Right atrium auricular region (tissue), 2 donors: ENCODE data around the gene ZDHHC11B. TPM values are rescaled to one million over a fixed set of nuclear protein-coding genes. Genes with fewer than 3 reads are reported as not detected.
"Not testable (repeated sequence)": the region's sequence is repeated elsewhere in the genome, so short reads cannot be mapped to it uniquely, and the experiment has no call there.

ENCODE experiments used
- DNase-seq: peaks from one replicate; pipeline ENCODE4 v3.0.0-alpha.2; 2019; ENCODE audit warnings: low spot score
- H3K27ac ChIP-seq, 2 donors: fragments of 200-600 bp; sonication (generic); 1 replicate in 1 of 2; 2 replicates in 1 of 2; pipeline ENCODE4 v1.5.1; 2016 to 2019
- H3K27me3 ChIP-seq, 2 donors: fragments of 200-600 bp; sonication (generic); one replicate each; pipeline versions ENCODE4 v1.5.1 to v1.6.0; 2017 to 2019
- H3K36me3 ChIP-seq: fragments of 200-600 bp; sonication (generic); one replicate; pipeline ENCODE4 v1.5.1; 2016
- H3K4me1 ChIP-seq, 2 donors: fragments of 200-600 bp; sonication (generic); one replicate each; pipeline versions ENCODE4 v1.5.1 to v1.6.0; 2017 to 2019
- H3K4me3 ChIP-seq, 2 donors: fragments of 200-600 bp; sonication (generic); 1 replicate in 1 of 2; 2 replicates in 1 of 2; pipeline ENCODE4 v1.5.1; 2017 to 2019; ENCODE audit warnings: mild to moderate bottlenecking in 1 of 2, moderate library complexity in 1 of 2
- H3K9me3 ChIP-seq, 2 donors: fragments of 200-600 bp; sonication (generic); one replicate each; pipeline ENCODE4 v1.5.1; 2019
- CTCF ChIP-seq, 2 donors: fragments of 200-600 bp; sonication (generic); IDR thresholded peaks; one replicate each; pipeline ENCODE4 v1.5.1; 2019; ENCODE audit warnings: antibody characterized with exemption in 2 of 2
- total RNA-seq, 2 donors: library from RNA; depleted of rRNA; stranded (reverse); fragments of >200 nt; gene quantifications; one replicate each; pipeline ENCODE4 v1.1.0, GENCODE V29; 2016

Gene ZDHHC11B
- total RNA-seq, 2 donors from 2014 or later: 4.0 to 7.5 TPM

GRCh38 chr5:749101-749670, 35.3 kb downstream of the ZDHHC11B start:
- Histone ChIP-seq H3K27me3 (no peaks in the 10 kb centered on the region), H3K9me3 (no peaks in the 10 kb centered on the region), H3K27ac (no peak overlapping the region), H3K4me1 (peaks cover 0 to 11% of the 10 kb centered on the region in 2 donors), H3K4me3 (no peak overlapping the region), H3K36me3 (no peaks in the 10 kb centered on the region)
- no peak for DNase-seq
- no peak for TF ChIP-seq CTCF (IDR thresholded peaks at IDR 0.05)

- H3K9me3 ChIP-seq, DNase-seq, H3K27ac ChIP-seq, H3K4me3 ChIP-seq, H3K36me3 ChIP-seq, H3K27me3 ChIP-seq: not testable (repeated sequence)
- peaks cover 0 to 11% of the 10 kb centered on the region in 2 donors for H3K4me1 ChIP-seq
Measured at GRCh38 chr5:748011-748980, 36.2 kb downstream of the ZDHHC11B start.

- not testable (repeated sequence) for H3K27me3 ChIP-seq, DNase-seq, H3K9me3 ChIP-seq, H3K4me3 ChIP-seq, H3K27ac ChIP-seq, H3K36me3 ChIP-seq
- H3K4me1 ChIP-seq: peaks cover 0 to 11% of the 10 kb centered on the region in 2 donors
Measured at GRCh38 chr5:747303-747844, 37.2 kb downstream of the ZDHHC11B start.

- H3K27me3 ChIP-seq: no peaks in the 10 kb centered on the region
- H3K4me1 ChIP-seq: peaks cover 0 to 11% of the 10 kb centered on the region in 2 donors
- no peaks in the 10 kb centered on the region for H3K9me3 ChIP-seq
- H3K27ac ChIP-seq: peak overlapping the region in 1 of 2 donors; percentile 24
- TF ChIP-seq CTCF (IDR thresholded peaks at IDR 0.05): peak in 1 of 2 donors; percentile 43
- DNase-seq: no peak
- H3K36me3 ChIP-seq: peaks cover 7% of the 10 kb centered on the region
- H3K4me3 ChIP-seq: no peak overlapping the region
Measured at GRCh38 chr5:746258-746761, 38.2 kb downstream of the ZDHHC11B start.

- H3K36me3 ChIP-seq, H3K27me3 ChIP-seq, H3K4me3 ChIP-seq, H3K9me3 ChIP-seq: not testable (repeated sequence)
- Histone ChIP-seq H3K27ac (peak overlapping the region in 1 of 2 donors; percentile 24), H3K4me1 (peaks cover 0 to 11% of the 10 kb centered on the region in 2 donors)
- DNase-seq: peak; percentile 55
Measured at GRCh38 chr5:745272-746142, 39.0 kb downstream of the ZDHHC11B start.

GRCh38 chr5:743696-744404, 40.7 kb downstream of the ZDHHC11B start:
- not testable (repeated sequence) for H3K4me3 ChIP-seq, H3K27ac ChIP-seq, H3K9me3 ChIP-seq, H3K27me3 ChIP-seq, H3K36me3 ChIP-seq, DNase-seq
- peaks cover 0 to 11% of the 10 kb centered on the region in 2 donors for H3K4me1 ChIP-seq

GRCh38 chr5:742276-742675, 42.3 kb downstream of the ZDHHC11B start:
- not testable (repeated sequence) for H3K4me3 ChIP-seq, H3K9me3 ChIP-seq, H3K27me3 ChIP-seq, H3K27ac ChIP-seq, H3K36me3 ChIP-seq, DNase-seq
- H3K4me1 ChIP-seq: peaks cover 0 to 11% of the 10 kb centered on the region in 2 donors

GRCh38 chr5:734145-734544, 50.4 kb downstream of the ZDHHC11B start:
- H3K27me3 ChIP-seq, H3K4me3 ChIP-seq, H3K27ac ChIP-seq, DNase-seq, H3K4me1 ChIP-seq, H3K9me3 ChIP-seq: not testable (repeated sequence)
- peaks cover 35% of the 10 kb centered on the region for H3K36me3 ChIP-seq

- not testable (repeated sequence) for H3K27ac ChIP-seq, H3K9me3 ChIP-seq, H3K4me3 ChIP-seq, H3K27me3 ChIP-seq, H3K4me1 ChIP-seq, DNase-seq
- peaks cover 35% of the 10 kb centered on the region for H3K36me3 ChIP-seq
Measured at GRCh38 chr5:732754-733454, 51.6 kb downstream of the ZDHHC11B start.

GRCh38 chr5:729225-729624, 55.3 kb downstream of the ZDHHC11B start:
- H3K4me3 ChIP-seq, H3K9me3 ChIP-seq, DNase-seq, H3K27ac ChIP-seq, H3K4me1 ChIP-seq, H3K27me3 ChIP-seq: not testable (repeated sequence)
- H3K36me3 ChIP-seq: peaks cover 35% of the 10 kb centered on the region
